DMS153 treated with DMSO at 0.1 percent for 48 hours (cell line): Measurements from ENCODE around the gene CCN5.
"Not testable (repeated sequence)": the region's sequence is repeated elsewhere in the genome, so short reads cannot be mapped to it uniquely, and the experiment has no call there.

Source experiments
- DNase-seq: peaks from one replicate; lab custom pipeline; 2025; ENCODE audit not compliant: unreplicated experiment; lab: John Stamatoyannopoulos, UW

The CCN5 gene

GRCh38 chr20:44756011-44756688 is 41.0 kb downstream of the CCN5 start:
- no peak for DNase-seq

DNA sequence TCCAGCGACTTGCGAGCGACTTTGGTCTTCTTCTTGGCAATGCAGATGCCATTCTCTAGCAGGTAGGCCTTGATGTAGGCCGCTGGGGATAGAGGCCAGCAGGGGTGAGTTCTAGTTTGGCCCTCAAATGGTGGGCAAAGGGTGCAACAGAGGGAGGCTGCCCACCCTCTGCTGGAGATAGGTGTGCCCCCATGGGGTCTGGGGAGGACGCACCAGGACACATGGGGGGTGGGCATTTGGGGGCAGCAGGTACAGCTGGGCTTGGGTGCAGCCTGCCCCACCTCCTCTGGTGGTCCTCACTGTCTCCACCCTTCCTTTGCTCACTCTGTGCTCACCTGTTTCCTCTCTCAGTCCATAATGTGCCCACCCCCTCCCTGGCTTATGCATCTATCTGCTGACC is 41.8 kb downstream of the CCN5 start:
- DNase-seq, result no peak

DNA sequence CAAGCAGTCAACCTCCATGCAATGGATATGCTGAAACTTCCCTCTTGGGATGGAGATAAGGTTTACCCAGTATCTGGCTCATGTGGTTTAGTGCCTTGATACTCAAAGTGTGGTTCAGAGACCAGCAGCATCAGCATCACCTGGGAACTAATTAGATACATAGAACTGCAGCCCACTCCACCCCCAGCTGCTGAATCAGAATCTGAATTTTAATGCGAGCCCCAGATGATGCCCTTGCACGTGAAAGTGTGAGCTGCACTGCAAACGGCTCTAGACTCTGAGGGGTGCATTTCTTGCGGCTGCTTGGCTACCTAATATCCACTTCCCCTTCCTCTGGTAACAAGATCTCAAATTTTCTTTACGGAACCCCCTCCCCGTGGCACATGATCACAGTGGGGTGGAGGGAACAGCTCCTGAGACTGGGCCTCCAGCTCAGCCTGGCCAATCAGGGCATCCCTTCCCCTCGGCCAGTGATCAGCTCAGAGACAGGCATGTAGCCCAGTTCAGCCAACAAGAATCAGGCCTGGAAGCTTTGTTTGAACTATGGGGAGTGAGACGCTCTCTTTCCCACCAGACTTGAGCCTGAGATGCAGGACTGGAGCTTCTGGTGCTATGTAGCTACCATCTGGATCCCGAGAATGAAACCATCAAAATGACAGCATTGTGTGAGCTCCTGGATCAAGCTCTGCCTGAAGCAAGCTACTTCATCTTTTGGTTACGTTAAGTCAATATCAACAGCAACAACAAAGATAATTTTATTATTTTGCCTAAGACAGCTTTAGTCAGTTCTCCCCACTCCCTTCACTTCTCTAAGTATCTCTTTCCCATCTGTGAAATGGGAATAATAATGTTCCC is 43.3 kb downstream of the CCN5 start:
- DNase-seq, result no peak

GRCh38 chr20:44759595-44759994 is 44.4 kb downstream of the CCN5 start:
- DNase-seq, result no peak

- DNase-seq, result no peak
Observed at GRCh38 chr20:44761423-44761822, 46.3 kb downstream of the CCN5 start.

DNA sequence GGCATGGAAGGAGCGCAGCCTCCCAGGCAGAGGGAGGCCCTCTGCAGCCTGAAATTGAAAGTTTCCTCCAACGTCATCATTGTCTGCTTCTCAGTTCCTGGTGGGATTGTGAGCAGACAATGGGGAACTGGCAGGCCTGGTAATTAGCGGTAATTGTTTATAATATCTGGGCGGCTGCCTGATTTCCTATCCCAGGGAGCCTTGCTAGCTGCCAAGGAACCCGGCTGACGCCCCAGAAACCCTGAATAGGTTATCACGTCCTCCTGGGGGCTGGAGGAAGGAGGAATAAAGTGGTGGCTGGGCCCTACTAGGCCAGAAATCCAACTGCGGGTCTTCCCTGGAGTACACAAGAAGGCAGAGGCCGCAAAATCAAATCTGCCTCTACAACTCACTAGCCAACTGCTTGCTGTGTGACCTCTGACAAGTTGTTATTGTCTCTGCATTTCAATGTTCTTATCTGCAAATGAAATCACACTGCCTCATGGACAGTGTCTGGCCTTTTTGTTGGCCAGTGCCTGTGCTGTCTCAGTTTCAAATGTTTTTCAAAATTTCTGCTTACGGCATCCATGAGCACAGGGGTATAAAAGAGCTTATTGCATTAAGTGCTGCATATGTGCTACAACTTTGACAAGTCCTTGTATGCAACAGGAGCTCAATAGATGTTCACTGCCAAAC is 47.4 kb downstream of the CCN5 start:
- DNase-seq, result no peak

DNA sequence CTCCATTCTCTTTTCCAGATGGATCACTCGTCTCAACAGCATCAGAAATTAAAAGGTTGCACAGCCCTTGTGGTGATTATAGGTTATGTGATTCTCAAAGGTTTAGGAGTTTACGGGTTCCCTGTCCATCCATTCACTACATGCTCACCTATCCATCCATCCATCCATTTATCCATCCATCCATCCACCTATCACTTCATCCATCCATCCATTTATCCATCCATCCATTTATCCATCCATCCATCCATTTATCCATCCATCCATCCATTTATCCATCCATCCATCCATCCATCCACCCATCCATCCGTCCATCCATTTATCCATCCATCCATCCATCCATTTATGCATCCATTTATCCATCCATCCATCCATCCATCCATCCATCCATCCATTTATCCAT is 48.6 kb downstream of the CCN5 start:
- DNase-seq, result not testable (repeated sequence)

DNA sequence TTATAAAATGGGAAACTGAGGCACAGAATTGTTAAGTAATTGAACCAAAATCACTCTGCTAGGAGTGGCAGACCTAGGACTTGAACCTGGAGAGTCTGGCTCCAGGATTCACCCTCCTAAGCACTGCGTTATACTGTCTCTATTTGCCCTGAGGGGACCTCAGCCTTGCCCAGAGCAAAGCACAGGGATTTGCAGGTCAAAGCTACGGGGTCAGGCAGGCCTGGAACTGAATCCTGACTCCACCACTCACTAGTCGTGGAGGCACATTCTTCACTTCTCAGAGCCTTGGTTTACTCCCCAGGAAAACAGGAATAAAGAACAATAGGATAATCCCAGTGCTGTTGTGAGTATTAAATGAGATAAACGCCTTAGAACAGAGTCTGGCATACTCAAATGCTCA is 49.9 kb downstream of the CCN5 start:
- no peak for DNase-seq

- no peak for DNase-seq
Observed at GRCh38 chr20:44765701-44766347, 50.7 kb downstream of the CCN5 start.

DNA sequence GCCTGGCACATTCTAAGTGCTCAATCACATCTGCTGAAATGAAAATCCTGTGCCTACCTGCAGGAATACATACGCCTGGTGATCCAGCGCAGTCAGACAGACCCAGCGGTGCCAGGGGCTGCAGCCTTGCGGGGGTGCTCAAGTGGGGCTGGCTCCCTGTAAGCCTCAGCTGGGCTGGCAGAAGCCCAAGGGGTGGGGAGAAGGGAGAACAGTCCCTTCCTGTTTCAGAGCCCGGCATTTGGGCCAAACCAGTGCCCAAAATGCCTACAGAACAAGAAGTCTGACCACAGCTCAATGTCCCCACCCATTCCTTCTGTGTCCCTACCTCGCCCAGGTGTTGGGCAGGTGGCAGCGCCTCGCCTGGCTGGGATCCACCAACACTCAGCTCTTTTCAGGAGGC is 53.1 kb downstream of the CCN5 start:
- no peak for DNase-seq

GRCh38 chr20:44768854-44769480 is 53.8 kb downstream of the CCN5 start:
- no peak for DNase-seq

GRCh38 chr20:44769481-44769863 is 54.3 kb downstream of the CCN5 start:
- DNase-seq, result no peak

- DNase-seq, result no peak
Observed at GRCh38 chr20:44770484-44771171, 55.5 kb downstream of the CCN5 start.

GRCh38 chr20:44771172-44771535 is 56.0 kb downstream of the CCN5 start:
- DNase-seq, result no peak

DNA sequence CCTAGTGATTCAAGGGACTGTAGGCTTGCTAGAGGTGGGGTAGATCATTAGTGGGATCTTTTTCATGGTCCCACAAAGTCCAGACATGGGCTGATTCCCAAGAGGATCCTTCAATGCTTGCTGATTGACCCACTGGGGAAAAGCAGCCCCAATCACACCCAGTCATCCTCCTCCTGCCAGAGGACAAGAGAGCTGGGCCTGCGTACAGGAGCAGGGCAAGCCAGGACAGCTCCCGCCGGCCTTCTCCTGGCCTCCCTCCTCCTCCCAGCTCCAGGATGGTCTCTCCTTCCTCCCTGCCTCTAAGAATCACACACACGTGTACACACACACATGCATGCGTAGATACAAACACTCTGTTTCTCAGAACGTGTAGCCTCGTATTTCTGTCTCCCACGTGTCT is 57.5 kb downstream of the CCN5 start:
- no peak for DNase-seq

- no peak for DNase-seq
Observed at GRCh38 chr20:44773070-44773829, 58.1 kb downstream of the CCN5 start.

DNA sequence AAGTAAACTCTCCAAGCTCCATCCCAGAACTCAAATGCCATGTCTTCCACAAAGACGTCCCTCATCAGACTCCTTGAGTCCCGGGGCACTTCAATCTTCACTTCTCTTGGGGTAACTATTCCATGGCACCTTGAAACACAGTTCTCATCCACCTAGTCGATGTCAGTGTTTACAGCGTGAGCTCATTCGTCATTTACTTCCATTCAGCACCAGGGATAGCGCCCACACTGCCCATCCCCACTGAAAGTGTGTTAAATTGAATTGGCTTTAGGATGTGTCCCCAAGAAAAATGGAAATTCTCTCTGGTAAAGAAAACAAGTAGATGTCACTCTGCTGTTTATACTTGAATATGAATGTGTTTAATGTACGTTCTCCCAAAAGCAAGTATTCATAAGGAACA is 61.8 kb downstream of the CCN5 start:
- DNase-seq, result no peak
